HG03139 (cell line): ENCODE data around the gene SECTM1.

Experiments
- ATAC-seq: cut with Tn5 transposase; IDR thresholded peaks from one replicate; pipeline ENCODE4 v1.9.1; 2021; ENCODE audit not compliant: unreplicated experiment

Gene SECTM1

DNA sequence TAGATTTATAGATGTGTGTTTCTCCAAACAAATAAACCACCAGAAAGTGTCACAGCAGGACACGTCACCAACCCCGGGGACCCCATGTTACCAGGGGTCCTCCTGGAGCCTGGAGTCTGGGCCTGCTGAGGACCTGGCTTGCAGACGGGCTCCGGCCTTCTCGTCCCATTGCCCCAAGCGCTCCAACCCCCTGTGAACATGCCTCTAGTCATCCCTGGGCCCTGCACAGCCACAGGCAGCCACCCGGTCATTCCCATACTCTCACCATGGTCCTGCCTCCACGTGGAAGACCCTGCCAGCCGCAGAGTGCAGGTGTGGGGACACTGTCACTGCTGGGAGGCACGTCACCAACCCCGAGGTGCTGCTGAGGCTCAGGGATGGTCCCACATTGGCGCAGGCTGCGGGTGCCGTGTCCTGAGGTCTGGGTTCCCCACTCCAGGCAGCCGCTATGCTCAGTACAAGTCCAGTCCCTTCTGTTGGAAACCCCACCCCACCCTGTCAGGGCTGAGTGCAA is 4.5 kb downstream of the SECTM1 start:
- ATAC-seq: no peak

DNA sequence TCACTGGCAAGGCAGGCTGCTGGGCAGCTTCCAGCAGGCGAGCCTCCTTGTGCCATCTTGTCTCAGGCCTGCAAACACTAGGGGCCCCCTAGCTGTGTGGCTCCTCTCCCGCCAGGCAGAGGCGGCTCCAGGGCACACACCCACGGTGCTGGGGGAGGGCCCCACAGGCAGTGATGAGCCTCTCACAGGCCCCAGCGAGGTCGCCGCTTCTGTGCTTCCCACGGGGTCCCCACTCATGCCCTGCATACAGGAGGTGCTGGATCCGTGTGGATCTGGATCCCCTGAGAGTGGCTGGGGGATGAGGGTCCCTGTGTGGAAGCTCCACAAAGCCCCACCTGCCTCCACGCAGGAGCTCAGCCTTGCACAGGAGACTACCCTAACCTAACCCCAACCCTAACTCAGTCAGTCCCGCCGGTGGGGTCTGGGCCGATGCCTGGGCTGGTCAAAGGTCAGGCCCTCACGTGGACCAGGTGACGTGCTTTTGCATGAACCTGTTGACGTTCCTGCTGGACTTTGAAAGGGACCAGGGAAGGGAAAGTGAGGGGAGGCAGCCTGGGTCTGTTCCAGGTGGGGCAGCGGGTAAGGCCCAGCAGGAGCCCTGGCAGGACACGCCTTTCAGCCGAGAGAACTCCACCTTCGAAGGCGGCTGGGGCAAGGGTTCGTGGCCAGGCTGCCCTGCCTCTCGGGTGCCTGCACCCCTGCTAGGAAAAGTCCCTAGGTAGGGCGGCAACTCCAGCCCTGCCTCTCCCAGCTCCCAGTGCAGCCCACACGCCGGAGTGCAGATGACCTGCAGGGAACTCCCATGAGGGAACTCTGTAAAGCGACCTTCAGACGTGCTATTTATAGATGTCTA is 5.2 kb downstream of the SECTM1 start:
- no peak for ATAC-seq

GRCh38 chr17:82327757-82328140 is 5.8 kb downstream of the SECTM1 start:
- no peak for ATAC-seq

- no peak for ATAC-seq
Measured at GRCh38 chr17:82327289-82327688, 6.3 kb downstream of the SECTM1 start.

DNA sequence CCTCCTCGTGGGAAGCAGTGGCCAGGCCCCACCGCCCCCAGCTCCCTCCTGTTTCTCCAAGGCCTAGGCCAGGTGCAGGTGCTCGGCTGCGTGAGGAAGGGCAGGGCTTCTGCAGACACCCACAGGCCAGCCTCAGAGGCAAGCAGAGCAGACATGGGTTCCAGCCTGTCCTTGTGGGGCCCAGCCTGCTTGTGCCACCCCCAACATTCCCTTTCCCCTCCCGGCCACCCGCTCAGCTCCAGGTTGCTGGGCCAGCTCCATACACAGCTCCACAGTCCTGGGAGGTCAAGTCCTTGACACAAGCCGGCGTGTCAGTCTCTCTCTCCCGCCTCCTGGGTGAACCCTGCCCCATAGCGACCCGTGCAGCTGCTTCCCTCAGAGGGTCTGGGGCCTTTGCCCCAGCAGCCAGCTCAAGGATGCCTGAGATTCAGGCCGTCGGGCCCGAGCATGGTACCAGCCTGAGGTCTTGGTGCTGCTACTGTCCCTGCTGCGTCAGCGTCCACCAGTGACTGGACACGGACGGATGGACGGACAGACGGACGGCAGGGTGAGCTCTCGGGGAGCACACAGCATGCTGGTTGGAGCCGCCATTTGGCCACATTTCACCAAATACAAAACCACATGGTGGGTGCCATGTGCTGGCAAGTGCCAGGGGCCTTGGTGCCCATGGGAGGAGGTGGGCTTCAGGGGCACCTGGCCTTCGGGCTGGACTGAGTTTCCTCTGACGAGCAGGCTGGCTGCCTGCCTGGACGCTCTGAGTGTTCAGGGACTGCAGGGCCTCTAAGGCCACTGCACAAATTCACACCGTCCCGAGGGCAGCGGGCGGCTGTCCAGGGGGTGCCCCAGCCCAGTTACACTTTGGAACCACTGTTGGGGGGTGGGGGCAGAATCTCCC is 8.0 kb downstream of the SECTM1 start:
- no peak for ATAC-seq

DNA sequence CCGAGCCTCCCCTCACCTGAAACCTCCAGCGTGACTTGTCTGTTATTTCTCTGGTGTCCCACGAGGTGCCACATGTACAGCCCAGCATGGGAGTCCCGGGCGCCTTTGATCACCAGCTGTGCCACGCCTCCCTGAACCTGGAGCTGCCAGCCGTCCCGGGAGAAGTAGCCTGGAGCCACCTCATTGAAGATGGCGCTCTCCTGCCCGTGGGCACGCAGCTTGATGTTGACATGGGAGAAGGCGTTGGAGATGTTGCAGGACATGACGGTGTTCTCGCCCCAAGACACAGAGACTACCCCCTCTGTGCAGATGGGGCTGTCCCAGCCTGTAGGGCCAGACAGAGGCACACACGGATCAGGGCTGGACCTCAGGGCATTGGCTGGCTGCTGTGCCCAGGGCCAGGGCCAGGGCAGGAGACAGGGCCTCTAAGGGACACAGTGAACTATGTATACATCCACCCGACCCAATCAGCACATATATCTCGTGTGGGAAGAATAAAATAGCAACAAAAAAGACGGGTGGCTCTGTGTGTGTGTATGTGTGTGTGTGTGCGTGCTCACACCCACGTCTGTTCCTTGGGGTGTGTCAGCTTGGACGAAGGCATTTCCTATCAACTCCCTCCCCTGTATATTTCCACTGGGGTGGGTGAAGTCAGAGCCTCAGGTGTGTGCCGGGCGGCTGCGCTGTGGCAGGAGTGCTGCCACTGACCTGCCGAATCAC is 8.8 kb downstream of the SECTM1 start:
- ATAC-seq: no peak

DNA sequence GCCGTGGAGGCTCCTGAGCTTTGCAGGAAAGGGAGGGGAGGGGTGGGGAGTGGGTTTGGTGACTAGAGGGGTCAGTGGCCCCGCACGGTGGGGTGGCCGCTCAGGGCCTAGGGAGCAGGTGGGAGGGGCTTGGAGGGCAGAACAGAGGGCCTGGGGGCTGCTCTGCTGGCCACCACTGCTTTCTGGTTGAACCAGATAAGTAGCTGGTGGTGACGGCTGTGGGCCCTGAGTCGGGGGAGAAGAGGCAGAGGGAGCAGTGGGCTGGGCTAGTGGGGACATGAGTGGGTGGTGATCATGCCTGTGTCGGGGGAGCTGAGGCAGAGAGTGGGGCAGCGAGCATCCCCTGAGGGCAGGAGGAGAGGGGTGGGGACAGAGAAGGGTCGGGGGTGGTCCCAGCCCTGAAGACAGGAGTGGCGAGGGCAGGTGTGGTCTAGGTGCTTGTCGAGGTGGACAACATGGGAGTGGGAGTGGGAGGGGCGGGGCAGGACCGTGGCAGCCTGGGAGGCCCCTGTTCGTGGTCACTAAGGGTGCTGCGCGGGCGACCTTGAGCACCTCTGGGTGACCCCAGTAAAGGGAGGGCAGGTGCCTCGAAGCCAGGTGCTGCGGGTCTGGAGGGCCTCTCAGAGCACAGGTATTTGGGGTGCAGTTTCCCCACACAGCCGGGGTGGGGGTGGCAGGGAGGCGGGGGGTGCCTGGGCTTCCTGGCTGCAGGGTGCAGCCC is 9.9 kb downstream of the SECTM1 start:
- no peak for ATAC-seq

DNA sequence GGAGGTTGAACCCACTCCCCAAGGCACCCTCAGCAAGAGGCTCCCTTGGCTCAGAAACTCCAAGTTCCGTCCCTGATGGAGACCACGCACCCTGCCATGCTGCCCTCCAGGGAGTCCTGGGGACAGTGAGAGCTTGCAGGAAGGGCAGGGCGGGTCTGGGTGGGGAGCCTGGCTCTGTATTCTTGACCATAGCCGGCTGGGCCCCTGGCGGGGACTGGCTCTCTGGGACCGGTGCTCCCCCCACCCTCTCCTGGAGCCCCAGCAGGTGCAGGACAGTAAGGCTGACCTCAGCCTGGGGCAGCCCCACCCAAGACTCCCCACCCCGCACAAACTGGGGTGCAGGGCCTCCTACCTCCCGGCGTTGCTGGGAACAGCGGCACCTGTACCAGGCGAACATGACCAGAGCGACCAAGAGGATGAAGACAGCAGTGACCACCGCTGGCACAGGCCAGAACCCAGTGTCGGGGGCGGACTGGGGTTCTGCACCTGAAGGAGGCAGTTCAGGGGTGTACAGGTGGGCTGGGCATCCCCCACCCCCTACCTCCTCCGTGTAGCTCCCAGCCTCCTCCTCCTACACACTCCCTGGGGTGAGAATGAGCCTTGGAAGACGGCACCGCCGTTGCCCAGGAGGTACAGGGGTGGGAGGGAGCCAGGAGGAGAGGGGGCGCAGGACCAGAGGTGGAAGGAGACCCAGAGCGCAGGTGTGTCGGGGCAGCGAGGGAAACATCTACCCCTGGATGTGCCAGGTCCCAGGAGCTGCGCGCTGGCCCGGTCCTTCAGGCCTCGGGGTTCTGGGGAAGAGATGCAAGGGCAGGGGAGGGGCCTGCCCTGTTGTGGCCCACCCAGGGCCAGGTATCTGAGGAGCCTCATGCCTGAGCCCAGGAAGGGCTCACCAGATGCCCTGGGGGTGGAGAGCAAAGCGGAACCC is 10.8 kb downstream of the SECTM1 start:
- ATAC-seq: no peak

- no peak for ATAC-seq
Measured at GRCh38 chr17:82321947-82322466, 11.6 kb downstream of the SECTM1 start.

DNA sequence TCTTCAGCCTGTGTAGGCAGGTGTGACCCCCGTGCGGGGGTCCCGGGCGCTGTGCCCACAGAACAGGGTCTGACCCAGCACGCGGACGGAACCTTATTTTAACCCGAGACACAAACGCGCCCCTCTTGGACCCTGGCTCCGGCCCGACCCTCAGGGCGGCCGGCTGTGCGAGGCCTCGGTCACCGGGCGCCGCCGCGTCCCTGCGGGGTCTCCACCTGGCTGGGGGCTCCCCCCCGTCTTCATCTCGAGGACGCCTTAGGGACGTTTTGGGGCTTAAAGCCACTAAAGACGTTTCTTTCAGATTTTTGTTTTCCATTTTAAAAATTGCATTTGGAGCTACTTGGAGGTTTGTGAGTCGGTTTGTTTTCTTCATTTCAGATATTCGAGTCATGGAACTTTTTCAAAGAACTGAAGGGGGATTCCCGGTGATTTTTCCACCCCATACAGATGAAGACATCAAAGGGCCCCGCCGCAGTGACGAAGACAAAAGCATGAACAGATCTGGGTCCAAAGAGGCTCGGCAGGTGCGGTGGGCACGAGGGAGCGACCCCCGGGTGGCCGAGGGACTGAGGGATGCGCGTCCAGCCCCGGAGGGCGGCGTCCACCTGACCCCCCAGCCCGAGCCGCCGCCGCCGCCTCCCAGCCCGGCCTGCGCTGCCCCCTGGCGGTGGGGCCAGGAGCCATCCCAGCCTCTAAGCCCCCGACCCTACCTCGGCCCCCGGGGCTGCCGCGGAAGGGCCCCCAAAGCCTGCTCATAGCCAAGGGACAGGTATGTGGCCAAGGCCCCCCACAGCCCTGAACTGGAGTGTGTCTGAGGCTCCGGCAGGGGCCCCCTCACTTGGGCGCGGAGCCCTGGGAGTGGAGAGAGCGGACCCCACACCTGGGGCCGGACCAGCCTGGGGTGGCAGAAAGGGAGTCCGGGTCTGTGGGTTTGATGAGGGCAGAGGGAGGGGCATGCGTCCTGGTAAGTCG is 12.3 kb downstream of the SECTM1 start:
- ATAC-seq: no peak

DNA sequence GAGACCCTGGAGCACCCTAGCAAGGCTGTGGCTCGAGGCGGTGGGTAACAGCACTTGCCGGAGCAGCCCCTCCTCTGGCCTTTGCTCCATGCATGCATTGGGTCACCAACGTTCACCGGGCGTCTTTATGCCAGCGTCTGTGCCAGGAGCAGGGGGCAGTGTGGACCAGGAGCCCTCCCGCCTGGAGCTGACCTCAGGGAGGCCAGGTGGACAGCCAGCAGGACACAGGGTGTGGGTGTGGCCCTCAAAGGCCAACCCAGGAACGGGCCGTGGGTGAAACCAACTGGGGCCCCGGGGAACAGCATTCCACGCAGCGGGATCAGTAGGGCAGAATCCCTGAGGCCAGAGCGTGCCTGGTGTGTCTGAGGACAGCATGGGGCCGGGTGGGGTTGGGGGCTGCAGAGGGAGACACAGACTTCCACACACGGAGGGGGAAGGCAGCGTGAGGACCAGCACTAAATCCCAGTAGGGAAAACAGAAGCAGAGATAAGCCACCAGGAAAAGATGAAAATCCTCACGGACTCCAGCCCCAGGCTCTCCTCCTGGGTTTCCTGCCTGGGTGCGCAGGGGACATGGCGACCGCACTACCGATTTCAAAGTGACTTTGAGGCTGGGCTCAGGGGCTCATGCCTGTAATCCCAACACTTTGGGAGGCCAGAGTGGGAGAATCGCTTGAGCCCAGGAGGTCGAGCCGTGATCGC is 13.3 kb downstream of the SECTM1 start:
- ATAC-seq: no peak

DNA sequence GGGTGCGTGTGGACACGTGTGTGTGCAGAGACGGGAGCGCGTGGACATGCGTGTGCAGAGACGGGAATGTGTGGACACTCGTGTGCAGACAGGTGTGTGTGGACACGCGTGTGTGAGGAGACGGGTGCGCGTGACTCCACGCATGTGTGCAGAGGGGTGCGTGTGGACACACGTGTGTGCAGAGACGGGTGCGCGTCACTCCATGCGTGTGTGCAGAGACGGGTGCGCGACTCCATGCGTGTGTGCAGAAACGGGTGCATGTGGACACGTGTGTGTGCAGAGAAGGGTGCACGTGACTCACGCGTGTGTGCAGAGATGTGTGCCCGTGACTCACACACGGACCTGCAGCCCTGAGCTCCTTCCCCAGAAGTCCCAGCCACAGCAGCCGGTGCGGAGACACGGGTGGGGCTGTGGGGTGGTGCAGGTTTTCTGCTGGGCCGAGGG is 13.9 kb downstream of the SECTM1 start:
- no peak for ATAC-seq

DNA sequence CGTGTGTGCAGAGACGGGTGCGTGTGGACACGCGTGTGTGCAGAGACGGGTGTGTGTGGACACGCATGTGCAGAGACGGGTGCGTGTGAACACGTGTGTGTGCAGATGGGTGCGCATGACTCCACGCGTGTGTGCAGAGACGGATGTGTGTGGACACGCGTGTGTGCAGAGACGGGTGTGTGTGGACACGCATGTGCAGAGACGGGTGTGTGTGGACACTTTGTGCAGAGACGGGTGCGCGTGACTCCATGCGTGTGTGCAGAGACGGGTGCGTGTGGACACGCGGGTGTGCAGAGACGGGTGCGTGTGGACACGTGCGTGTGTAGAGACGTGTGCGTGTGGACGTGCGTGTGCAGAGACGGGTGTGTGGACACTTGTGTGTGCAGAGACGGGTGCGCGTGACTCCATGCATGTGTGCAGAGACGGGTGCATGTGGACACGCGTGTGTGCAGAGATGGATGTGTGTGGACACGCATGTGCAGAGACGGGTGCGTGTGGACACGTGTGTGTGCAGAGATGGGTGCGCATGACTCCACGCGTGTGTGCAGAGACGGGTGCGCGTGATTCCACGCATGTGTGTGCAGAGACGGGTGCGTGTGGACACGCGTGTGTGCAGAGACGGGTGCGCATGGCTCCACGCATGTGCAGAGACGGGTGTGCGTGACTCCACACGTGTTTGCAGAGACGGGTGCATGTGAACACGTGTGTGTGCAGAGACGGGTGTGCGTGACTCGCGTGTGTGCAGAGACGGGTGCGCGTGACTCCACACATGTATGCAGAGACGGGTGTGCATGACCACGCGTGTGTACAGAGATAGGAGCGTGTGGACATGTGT is 14.6 kb downstream of the SECTM1 start:
- no peak for ATAC-seq

- no peak for ATAC-seq
Measured at GRCh38 chr17:82318169-82318498, 15.4 kb downstream of the SECTM1 start.

- ATAC-seq: no peak
Measured at GRCh38 chr17:82317394-82318168, 16.0 kb downstream of the SECTM1 start, which contains the start of gene CD7. CD7 (minus strand) TSS chr17:82317608; CDS start chr17:82317495, 113 bp downstream.
